H1 (cell line): ENCODE measurements around the gene FPR2. TPM values are rescaled to one million over a fixed set of nuclear protein-coding genes. Genes with fewer than 3 reads are reported as not detected.

Experiments used
- GTF2F1 ChIP-seq: IDR thresholded peaks from 2 replicates; pipeline ENCODE4 v1.6.1; 2012; ENCODE audit warnings: low read depth, low read length, improper control_type of control experiment, borderline replicate concordance
- KDM4A ChIP-seq: IDR thresholded peaks from one replicate; pipeline ENCODE4 v1.7.1; 2012; ENCODE audit warnings: low read depth, mild to moderate bottlenecking, moderate library complexity, low read length, inconsistent platforms; ENCODE audit not compliant: severe bottlenecking
- RNF2 ChIP-seq: fragments of 200-900, 300-1000 bp; sonication (generic); IDR thresholded peaks from 2 replicates; pipeline ENCODE4 v1.7.1; 2016; ENCODE audit warnings: borderline replicate concordance, low read depth, mild to moderate bottlenecking, antibody characterized with exemption, low read length; ENCODE audit not compliant: poor library complexity, severe bottlenecking; ENCODE audit errors: missing control alignments
- polyA plus RNA-seq, 7 experiments: library from polyadenylated mRNA; depleted of rRNA in 3 of 7; stranded (reverse) in 5 of 7; unstranded in 2 of 7; fragments of >200 nt in 5 of 7; fragments of 200-250 nt in 2 of 7; gene quantifications; 1 replicate in 5 of 7; 2 replicates in 1 of 7; 4 replicates in 1 of 7; pipeline versions ENCODE4 v1.2.1 to v1.2.3, GENCODE V29; 2011 to 2013; ENCODE audit warnings: missing spikeins in 2 of 7, mixed read lengths in 2 of 7
- total RNA-seq: library from RNA; stranded (reverse); fragmentation: NEBNext Ultra II Directional; extraction: Animal tissue kit (Norgen Biotek cat#: 25700); gene quantifications from 2 replicates; pipeline ENCODE4 v1.2.1, GENCODE V29; 2021

Gene FPR2
- total and polyA plus RNA-seq, 2 of the 8 experiments (the other 6 are each of a cell fraction or from before 2014, with no cell fraction given), result 0.17 TPM; not detected in 1

DNA sequence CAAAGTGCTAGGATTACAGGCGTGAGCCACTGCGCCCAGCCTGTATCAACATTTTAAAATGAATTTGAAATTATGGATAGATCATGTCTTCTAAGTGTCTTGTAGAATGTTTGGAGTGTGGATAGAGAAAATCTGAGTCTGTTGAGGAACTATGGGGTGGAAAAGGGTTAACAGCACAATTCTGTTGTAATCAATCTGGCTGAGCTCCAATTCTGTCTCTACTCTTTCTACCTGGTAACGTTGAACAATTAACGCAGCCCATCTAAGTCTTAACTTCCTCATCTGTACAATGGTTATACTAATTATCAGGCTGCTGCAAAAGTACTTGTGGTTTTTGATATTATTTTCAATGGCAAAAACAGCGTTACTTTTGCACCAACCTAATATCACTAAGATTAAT is 4.1 kb downstream of the FPR2 start (continued):
- TF ChIP-seq KDM4A (no peak), RNF2 (no peak), GTF2F1 (no peak)
